Measurements from ENCODE around the gene RICTOR. TPM values are rescaled to one million over a fixed set of nuclear protein-coding genes. Genes with fewer than 3 reads are reported as not detected.
"Not testable (repeated sequence)": the region's sequence is repeated elsewhere in the genome, so short reads cannot be mapped to it uniquely, and the experiment has no call there.

RICTOR gene
- total RNA-seq, 1 experiment from 2014 or later: 21.7 TPM

DNA sequence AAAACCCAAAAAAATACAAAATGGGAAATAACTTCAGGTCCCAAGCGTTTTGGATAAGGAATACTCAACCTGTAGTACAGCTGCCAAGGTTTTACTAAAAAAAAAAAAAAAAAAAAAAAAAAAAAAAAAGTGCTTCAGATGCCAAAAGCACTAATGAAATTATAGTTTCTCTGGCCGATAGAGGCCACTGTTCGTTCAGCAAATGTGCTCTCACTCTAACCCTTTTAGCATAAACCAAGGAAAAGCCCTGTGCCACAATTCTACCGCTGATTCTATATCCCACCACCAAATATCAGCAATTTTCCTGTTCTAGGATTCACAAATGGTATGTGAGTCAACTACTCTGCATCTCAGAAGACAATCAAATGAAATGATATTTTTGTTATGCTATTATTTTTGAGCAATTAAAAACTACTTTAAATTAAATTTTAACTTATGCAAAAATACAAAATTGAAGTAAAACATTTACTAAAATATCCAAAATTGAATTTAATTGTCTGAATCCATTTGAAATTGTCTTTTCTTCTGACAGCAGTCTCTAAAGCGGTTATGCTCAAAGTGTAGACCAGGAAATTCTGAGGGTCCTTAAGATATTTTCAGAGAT, 79.8 kb downstream of the RICTOR start:
- H2AFZ ChIP-seq (ENCODE audit: low read depth, low read length, poor library complexity, severe bottlenecking): no peak overlapping the region
- H3K27ac ChIP-seq (ENCODE audit: low read depth, low read length): no peak overlapping the region
- ChIA-PET RAD21 (ENCODE audit: low non-redundant PET in 1 of 2, low total read pairs in 2 of 2, uncharacterized antibody in 2 of 2, unreplicated experiment in 2 of 2) (interaction anchor here in 1 of 2 experiments (0.6 kb wide), 1 partner anchor 203 kb away, joined by 3 read pairs; no protein-coding TSS in a partner anchor), CTCF (no interaction called here), POLR2A (no interaction called here)
- H3K79me2 ChIP-seq (ENCODE audit: insufficient read depth, low read length): no peaks in the 10 kb centered on the region; the same call in 1 of the 2 replicates
- intact Hi-C loops (cut with micrococcal nuclease): no loop called here
- H3K4me3 ChIP-seq (replicated peaks in 1 of 2; ENCODE audit: low read depth in 1 of 2, low read length in 2 of 2): no peak overlapping the region
- peak; percentile 4 for DNase-seq (ENCODE audit: low read depth, low spot score)
- no peaks in the 10 kb centered on the region for H3K4me1 ChIP-seq (ENCODE audit: control insufficient read depth in 1 of 2, insufficient read depth in 2 of 2, low read length in 2 of 2)
- H3K4me2 ChIP-seq (ENCODE audit: low read length): no peak overlapping the region
- 0 out of 2 replicates have a peak, but pooled peaks cover 3% of the 10 kb centered on the region for H3K9me2 ChIP-seq (ENCODE audit: insufficient read depth)
- no peak for TF ChIP-seq FOSL1 (IDR thresholded peaks at IDR 0.05; ENCODE audit: low read depth)
- no peak for TF ChIP-seq CEBPB (IDR thresholded peaks at IDR 0.05; ENCODE audit: low read depth)
- no peak for TF ChIP-seq POLR2A (IDR thresholded peaks at IDR 0.05; ENCODE audit: borderline replicate concordance, extremely low read depth, insufficient read depth, insufficient read length)
- TF ChIP-seq RAD21 (IDR thresholded peaks at IDR 0.05; ENCODE audit: low read depth): peak; percentile 42
- no peak for TF ChIP-seq SP1 (IDR thresholded peaks at IDR 0.05; ENCODE audit: low read depth)
- TF ChIP-seq JUND (IDR thresholded peaks at IDR 0.05): no peak
- no peak for TF ChIP-seq CBX3 (IDR thresholded peaks at IDR 0.05; ENCODE audit: low read depth)
- no peak for TF ChIP-seq SIN3A (IDR thresholded peaks at IDR 0.05; ENCODE audit: low read depth)
- TF ChIP-seq, protein P1, sequence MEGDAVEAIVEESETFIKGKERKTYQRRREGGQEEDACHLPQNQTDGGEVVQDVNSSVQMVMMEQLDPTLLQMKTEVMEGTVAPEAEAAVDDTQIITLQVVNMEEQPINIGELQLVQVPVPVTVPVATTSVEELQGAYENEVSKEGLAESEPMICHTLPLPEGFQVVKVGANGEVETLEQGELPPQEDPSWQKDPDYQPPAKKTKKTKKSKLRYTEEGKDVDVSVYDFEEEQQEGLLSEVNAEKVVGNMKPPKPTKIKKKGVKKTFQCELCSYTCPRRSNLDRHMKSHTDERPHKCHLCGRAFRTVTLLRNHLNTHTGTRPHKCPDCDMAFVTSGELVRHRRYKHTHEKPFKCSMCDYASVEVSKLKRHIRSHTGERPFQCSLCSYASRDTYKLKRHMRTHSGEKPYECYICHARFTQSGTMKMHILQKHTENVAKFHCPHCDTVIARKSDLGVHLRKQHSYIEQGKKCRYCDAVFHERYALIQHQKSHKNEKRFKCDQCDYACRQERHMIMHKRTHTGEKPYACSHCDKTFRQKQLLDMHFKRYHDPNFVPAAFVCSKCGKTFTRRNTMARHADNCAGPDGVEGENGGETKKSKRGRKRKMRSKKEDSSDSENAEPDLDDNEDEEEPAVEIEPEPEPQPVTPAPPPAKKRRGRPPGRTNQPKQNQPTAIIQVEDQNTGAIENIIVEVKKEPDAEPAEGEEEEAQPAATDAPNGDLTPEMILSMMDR (IDR thresholded peaks at IDR 0.05 in 2 of 3, conservative IDR thresholded peaks at IDR 0.05 in 1 of 3; ENCODE audit: borderline replicate concordance in 1 of 3, insufficient read depth in 1 of 3, low read depth in 2 of 3, low read length in 2 of 3): peak; percentile 17 to 40 (median 27); a peak in 3 of 6 replicates
- H3K27me3 ChIP-seq (ENCODE audit: insufficient read depth, low read length): no peaks in the 10 kb centered on the region
- ATAC-seq: no peak
- no peak overlapping the region for H3K9ac ChIP-seq (ENCODE audit: low read length)
- H3K9me3 ChIP-seq (ENCODE audit: control insufficient read depth in 1 of 2, insufficient read depth in 1 of 2, low read depth in 1 of 2, low read length in 2 of 2): no peaks in the 10 kb centered on the region
- H3K36me3 ChIP-seq (ENCODE audit: control insufficient read depth in 1 of 2, insufficient read depth in 2 of 2, low read length in 2 of 2): peaks cover 0 to 4% of the 10 kb centered on the region in 2 experiments; a peak in 1 of 4 replicates
- no TSS peak for BruUV-seq (replicated peaks)
- H4K20me1 ChIP-seq (ENCODE audit: insufficient read depth): peaks cover 3% of the 10 kb centered on the region; the same call in 1 of the 2 replicates

DNA sequence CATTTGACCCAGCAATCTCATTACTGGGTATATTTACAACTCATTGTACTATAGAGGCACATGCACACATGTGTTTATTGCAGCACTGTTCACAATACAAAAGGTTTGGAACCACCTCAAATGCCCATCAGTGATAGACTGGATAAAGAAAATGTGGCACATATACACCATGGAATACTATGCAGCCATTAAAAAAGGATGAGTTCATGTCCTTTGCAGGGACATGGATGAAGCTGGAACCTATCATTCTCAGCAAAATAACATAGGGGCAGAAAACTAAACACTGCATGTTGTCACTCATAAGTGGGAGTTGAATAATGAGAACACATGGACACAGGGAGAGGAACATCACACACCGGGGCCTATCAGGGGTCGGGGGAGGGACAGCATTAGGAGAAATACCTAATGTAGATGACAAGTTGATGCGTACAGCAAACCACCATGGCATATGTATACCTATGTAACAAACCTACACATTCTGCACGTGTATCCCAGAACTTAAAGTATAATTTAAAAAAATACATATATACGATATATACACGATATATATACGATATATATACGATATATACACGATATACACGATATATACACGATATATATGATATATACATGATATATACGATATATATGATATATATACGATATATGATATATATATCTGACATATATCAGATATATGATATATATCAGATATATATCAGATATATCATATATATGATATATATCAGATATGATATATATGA, 84.1 kb downstream of the RICTOR start:
- H3K27ac ChIP-seq (ENCODE audit: low read depth, low read length); H3K4me2 ChIP-seq (ENCODE audit: low read length); ATAC-seq; H2AFZ ChIP-seq (ENCODE audit: low read depth, low read length, poor library complexity, severe bottlenecking); H3K4me1 ChIP-seq (ENCODE audit: control insufficient read depth in 1 of 2, insufficient read depth in 2 of 2, low read length in 2 of 2); H3K79me2 ChIP-seq (ENCODE audit: insufficient read depth, low read length); intact Hi-C loops (cut with micrococcal nuclease); H3K9ac ChIP-seq (ENCODE audit: low read length); H3K4me3 ChIP-seq (replicated peaks in 1 of 2; ENCODE audit: low read depth in 1 of 2, low read length in 2 of 2); H3K9me2 ChIP-seq (ENCODE audit: insufficient read depth); H3K9me3 ChIP-seq (ENCODE audit: control insufficient read depth in 1 of 2, insufficient read depth in 1 of 2, low read depth in 1 of 2, low read length in 2 of 2); POLR2A ChIA-PET; BruUV-seq (replicated peaks); DNase-seq (ENCODE audit: low read depth, low spot score); H3K36me3 ChIP-seq (ENCODE audit: control insufficient read depth in 1 of 2, insufficient read depth in 2 of 2, low read length in 2 of 2); H4K20me1 ChIP-seq (ENCODE audit: insufficient read depth); RAD21 ChIA-PET (ENCODE audit: low non-redundant PET in 1 of 2, low total read pairs in 2 of 2, uncharacterized antibody in 2 of 2, unreplicated experiment in 2 of 2); CTCF ChIA-PET; H3K27me3 ChIP-seq (ENCODE audit: insufficient read depth, low read length): not testable (repeated sequence)
